SK-N-MC (cell line): Measurements from ENCODE around the gene TRANK1.
"Not testable (repeated sequence)": the region's sequence is repeated elsewhere in the genome, so short reads cannot be mapped to it uniquely, and the experiment has no call there.

Experiments
- DNase-seq: peaks from one replicate; pipeline ENCODE4 v3.0.0-alpha.2; 2011; ENCODE audit warnings: low read depth, low spot score
- H3K27ac ChIP-seq: fragments of 200-600 bp; sonication (generic); 2 replicates; pipeline ENCODE4 v1.5.1; 2016; ENCODE audit warnings: mixed run types
- H3K36me3 ChIP-seq: fragments of 200-600 bp; sonication (generic); 2 replicates; pipeline ENCODE4 v1.6.1; 2017; ENCODE audit warnings: antibody characterized with exemption, low read length, mixed read lengths; ENCODE audit not compliant: insufficient read depth
- H3K4me3 ChIP-seq: fragments of 200-600 bp; sonication (generic); 2 replicates; pipeline ENCODE4 v1.5.1; 2016
- H3K9ac ChIP-seq: fragments of 200-600 bp; sonication (generic); 2 replicates; pipeline ENCODE4 v1.8.0; 2017; ENCODE audit warnings: mixed run types, mixed read lengths; ENCODE audit not compliant: insufficient read length
- H3K9me3 ChIP-seq: fragments of 200-600 bp; sonication (generic); 2 replicates; pipeline ENCODE4 v1.6.1; 2017; ENCODE audit warnings: low read depth, mild to moderate bottlenecking, antibody characterized with exemption, low read length, moderate library complexity, mixed read lengths
- EZH2 ChIP-seq: fragments of 200-600 bp; sonication (generic); IDR thresholded peaks from one replicate; pipeline ENCODE4 v1.6.1; 2017; ENCODE audit warnings: antibody characterized with exemption
- FOXP2 ChIP-seq: optimal IDR thresholded peaks from 2 replicates; pipeline ENCODE3; 2011; ENCODE audit warnings: mild to moderate bottlenecking, moderate library complexity; ENCODE audit not compliant: insufficient read depth; ENCODE audit errors: extremely low read length, control extremely low read depth
- POLR2AphosphoS5 ChIP-seq: IDR thresholded peaks from 2 replicates; pipeline ENCODE4 v1.6.1; 2012; ENCODE audit warnings: mild to moderate bottlenecking, low read depth, low read length, borderline replicate concordance

The TRANK1 gene

GRCh38 chr3:36893137-36893557, 51.7 kb downstream of the TRANK1 start:
- H3K9me3 ChIP-seq: no peaks in the 10 kb centered on the region
- peak; percentile 88 for DNase-seq
- H3K27ac ChIP-seq: peak overlapping the region; percentile 68
- TF ChIP-seq FOXP2: no peak
- TF ChIP-seq EZH2: no peak
- TF ChIP-seq POLR2AphosphoS5: no peak
- H3K4me3 ChIP-seq: no peak overlapping the region
- no peak overlapping the region for H3K9ac ChIP-seq
- no peaks in the 10 kb centered on the region for H3K36me3 ChIP-seq

DNA sequence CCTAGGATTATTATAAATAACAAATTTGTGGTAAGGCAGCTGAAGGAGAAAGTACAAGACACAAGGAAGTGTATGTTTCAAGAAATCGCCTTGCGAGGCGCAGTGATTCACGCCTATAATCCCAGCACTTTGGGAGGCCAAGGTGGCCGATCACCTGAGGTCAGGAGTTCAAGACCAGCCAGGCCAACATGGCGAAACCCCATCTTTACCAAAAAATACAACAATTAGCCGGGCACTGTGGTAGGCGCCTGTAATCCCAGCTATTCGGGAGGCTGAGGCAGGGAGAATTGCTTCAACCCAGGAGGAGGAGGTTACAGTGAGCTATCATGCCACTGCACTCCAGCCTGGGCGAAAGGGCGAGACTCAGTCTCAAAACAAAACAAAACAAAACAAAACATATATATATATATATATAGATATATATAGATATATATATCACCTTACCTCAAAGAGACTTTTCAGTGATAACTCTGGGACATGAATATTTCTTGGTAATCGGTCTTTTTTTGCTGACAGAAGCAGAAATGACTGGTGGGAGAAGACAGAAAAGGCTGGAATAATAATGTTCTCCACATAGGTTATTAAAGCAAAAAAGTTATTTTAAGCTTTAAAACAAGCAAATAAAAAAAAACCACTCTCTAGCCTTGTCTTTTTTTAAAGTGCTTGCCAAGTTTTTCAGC, 52.3 kb downstream of the TRANK1 start:
- no peak for DNase-seq
- no peak overlapping the region for H3K9ac ChIP-seq
- TF ChIP-seq EZH2: no peak
- no peak for TF ChIP-seq FOXP2
- TF ChIP-seq POLR2AphosphoS5: no peak

DNA sequence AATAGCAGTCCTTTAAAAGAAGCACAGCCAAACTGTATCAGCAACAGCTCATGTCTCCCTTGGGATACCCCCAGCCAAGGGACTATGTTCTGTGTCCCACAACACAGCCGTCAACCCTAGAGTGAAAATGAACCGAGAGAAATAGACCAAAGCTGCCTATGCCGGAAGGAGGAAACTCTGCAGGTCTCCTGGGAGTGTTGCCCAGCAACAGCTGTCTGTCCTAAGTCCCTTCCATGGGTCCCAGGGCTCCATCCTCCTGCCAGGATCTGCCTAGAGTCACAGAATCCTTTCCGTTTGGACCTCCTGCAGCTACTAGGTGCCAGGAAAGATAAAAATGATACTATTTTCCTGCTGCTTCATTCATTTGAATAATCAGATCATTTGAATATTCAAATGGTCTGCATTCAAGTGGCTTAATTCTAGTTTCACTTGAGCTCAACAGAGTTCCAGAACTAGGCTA, 53.1 kb downstream of the TRANK1 start:
- no peak overlapping the region for H3K9ac ChIP-seq
- peak overlapping the region; percentile 47 for H3K4me3 ChIP-seq
- no peaks in the 10 kb centered on the region for H3K36me3 ChIP-seq
- TF ChIP-seq EZH2 (no peak), POLR2AphosphoS5 (no peak), FOXP2 (no peak)
- H3K27ac ChIP-seq: peak overlapping the region; percentile 71; the same call in 1 of the 2 replicates
- H3K9me3 ChIP-seq: no peaks in the 10 kb centered on the region
- DNase-seq: peak; percentile 26

More for the DNA sequence above, 52.3 kb downstream of the TRANK1 start:
- Histone ChIP-seq H3K27ac (peak overlapping the region; percentile 71), H3K4me3 (peak overlapping the region; percentile 47), H3K36me3 (no peaks in the 10 kb centered on the region), H3K9me3 (no peaks in the 10 kb centered on the region)

DNA sequence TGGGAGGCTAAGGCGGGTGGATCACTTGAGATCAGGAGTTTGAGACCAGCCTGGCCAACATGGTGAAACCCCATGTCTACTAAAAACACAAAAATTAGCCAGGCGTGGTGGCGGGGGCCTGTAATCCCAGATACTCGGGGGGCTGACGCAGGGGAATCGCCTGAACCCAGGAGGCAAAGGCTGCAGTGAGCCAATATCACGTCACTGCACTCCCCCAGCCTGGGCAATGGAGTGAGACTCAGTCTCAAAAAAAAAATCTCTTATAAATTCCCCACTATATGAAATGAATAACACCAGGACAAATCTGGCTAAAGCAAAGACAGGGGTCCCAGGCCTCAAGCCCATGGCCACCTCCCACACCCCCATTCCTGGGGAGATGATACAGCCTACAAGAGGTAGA, 53.8 kb downstream of the TRANK1 start:
- not testable (repeated sequence) for DNase-seq, H3K9ac ChIP-seq, H3K36me3 ChIP-seq, H3K9me3 ChIP-seq, H3K4me3 ChIP-seq
- peak overlapping the region; percentile 36; the same call in 1 of the 2 replicates for H3K27ac ChIP-seq

DNA sequence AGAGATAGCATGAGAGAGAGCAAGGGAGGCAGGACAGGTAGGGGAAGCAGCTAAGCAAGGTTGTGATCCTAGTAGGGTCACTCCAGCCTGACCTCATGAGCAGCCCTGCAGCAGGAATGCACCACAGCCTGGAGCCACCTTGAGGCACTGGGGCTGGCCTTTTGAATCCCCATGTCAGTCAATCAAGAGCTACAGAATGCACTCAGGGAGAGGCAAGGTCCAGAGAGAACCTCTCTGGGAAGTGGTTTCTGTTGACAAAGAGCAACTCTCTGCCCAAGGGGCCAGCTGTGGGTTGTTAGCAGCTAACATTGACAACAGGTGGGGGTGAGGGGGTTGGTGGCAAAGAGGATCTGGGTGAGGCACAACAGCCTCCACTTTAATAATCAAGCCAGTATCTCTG, 54.6 kb downstream of the TRANK1 start:
- H3K9me3 ChIP-seq: no peaks in the 10 kb centered on the region
- H3K9ac ChIP-seq: no peak overlapping the region
- H3K36me3 ChIP-seq: no peaks in the 10 kb centered on the region
- no peak overlapping the region for H3K4me3 ChIP-seq
- TF ChIP-seq EZH2 (no peak), FOXP2 (no peak), POLR2AphosphoS5 (no peak)
- no peak overlapping the region for H3K27ac ChIP-seq
- no peak for DNase-seq

DNA sequence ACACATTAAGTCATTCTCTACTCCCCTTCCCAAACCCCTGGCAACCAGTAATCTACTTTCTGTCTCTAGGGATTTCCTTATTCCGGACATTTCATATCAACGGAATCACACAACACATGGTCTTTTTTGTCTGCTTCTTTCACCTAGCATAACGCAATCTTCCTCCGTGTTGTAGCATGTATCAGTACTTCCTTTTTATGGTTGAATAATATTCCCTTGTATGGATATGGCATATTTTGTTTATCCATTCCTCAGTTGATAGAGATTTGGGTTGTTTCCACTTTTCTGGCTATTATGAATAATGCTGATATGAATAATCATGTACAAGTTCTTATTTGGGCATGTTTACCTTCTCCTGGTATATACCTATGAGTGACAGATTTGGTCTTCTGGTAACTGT, 63.1 kb downstream of the TRANK1 start:
- no peaks in the 10 kb centered on the region for H3K9me3 ChIP-seq
- DNase-seq: no peak

DNA sequence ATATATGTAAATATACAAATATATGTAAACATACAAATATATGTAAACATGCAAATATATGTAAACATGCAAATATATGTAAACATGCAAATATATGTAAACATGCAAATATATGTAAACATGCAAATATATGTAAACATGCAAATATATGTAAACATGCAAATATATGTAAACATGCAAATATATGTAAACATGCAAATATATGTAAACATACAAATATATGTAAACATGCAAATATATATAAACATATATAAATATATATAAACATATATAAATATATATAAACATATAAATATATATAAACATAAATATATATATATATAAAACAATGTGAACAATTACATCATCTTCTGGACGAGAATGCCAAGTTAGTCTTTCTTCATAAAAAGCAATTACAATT, 65.0 kb downstream of the TRANK1 start:
- not testable (repeated sequence) for DNase-seq, H3K9ac ChIP-seq, H3K36me3 ChIP-seq, H3K9me3 ChIP-seq, H3K4me3 ChIP-seq, H3K27ac ChIP-seq

More for the DNA sequence above, 63.1 kb downstream of the TRANK1 start:
- H3K9ac ChIP-seq: no peak overlapping the region
- H3K36me3 ChIP-seq: no peaks in the 10 kb centered on the region
- H3K4me3 ChIP-seq: no peak overlapping the region
- no peak for TF ChIP-seq EZH2
- TF ChIP-seq POLR2AphosphoS5: no peak
- TF ChIP-seq FOXP2: no peak
- no peak overlapping the region for H3K27ac ChIP-seq

- DNase-seq: no peak
- no peak overlapping the region for H3K4me3 ChIP-seq
- H3K9me3 ChIP-seq: no peaks in the 10 kb centered on the region
- H3K27ac ChIP-seq: no peak overlapping the region
- no peak overlapping the region for H3K9ac ChIP-seq
- H3K36me3 ChIP-seq: no peaks in the 10 kb centered on the region
- TF ChIP-seq FOXP2 (no peak), POLR2AphosphoS5 (no peak), EZH2 (no peak)
These were observed 66.7 kb downstream of the TRANK1 start for GRCh38 chr3:36877930-36878685.
